HUES64 (cell line): ENCODE measurements around the gene ITGBL1.

Experiments
- H3K27ac ChIP-seq: 2 replicates; pipeline ENCODE4 v1.7.0; 2013; ENCODE audit warnings: low read depth, low read length, inconsistent platforms
- H3K27me3 ChIP-seq: 2 replicates; pipeline ENCODE4 v1.6.1; 2013; ENCODE audit warnings: mild to moderate bottlenecking, low read length; ENCODE audit not compliant: insufficient read depth
- H3K36me3 ChIP-seq: 2 replicates; pipeline ENCODE4 v1.6.1; 2013; ENCODE audit warnings: mild to moderate bottlenecking, low read length; ENCODE audit not compliant: insufficient read depth
- H3K4me1 ChIP-seq: 2 replicates; pipeline ENCODE4 v1.6.1; 2013; ENCODE audit warnings: mild to moderate bottlenecking, low read length, moderate library complexity; ENCODE audit not compliant: insufficient read depth
- H3K4me3 ChIP-seq: 2 replicates; pipeline ENCODE4 v1.5.1; 2013; ENCODE audit warnings: mild to moderate bottlenecking, low read length, moderate library complexity
- H3K9ac ChIP-seq: 2 replicates; pipeline ENCODE4 v1.6.1; 2013; ENCODE audit warnings: mild to moderate bottlenecking, low read depth, low read length
- H3K9me3 ChIP-seq: 2 replicates; pipeline ENCODE4 v1.6.1; 2013; ENCODE audit warnings: low read depth, low read length; ENCODE audit not compliant: insufficient read depth
- WGBS: fragments of 150-250, 120-280 bp; methylation state at CpG from one replicate; pipeline ENCODE4 v1.1.7; 2013; ENCODE audit warnings: missing lambda C conversion rate; 5-methylcytosine and 5-hydroxymethylcytosine counted together

ITGBL1 gene

DNA sequence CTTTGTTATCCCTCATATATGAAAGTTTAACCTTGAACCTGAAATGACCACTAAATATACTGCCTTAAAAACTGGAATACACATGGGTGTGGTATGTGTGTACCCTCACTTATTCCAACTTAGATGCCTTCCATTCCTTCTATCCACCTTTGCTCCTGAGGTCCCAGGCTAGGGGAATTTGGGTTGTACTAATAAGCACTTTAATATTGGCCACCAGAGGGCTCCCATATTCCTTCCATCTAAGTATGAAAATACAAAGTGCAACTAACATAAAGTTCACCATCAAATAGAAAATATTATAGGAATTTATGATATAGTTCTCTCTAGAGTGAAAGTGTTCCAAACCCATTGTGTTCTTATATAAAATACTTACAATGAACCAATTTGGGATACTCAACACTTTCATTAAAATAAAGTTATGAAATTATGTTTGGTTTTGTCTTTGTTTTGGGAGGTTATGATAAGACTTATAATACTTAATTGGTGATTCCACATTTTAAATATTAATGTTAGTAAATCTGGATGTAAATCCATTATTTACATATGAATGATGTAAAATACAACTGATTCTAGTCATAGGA is 62.3 kb downstream of the ITGBL1 start:
- Histone ChIP-seq H3K27ac (no peak overlapping the region), H3K9ac (no peak overlapping the region), H3K4me1 (peaks cover 20% of the 10 kb centered on the region), H3K27me3 (no peaks in the 10 kb centered on the region), H3K36me3 (no peaks in the 10 kb centered on the region), H3K9me3 (no peaks in the 10 kb centered on the region), H3K4me3 (no peak overlapping the region)

GRCh38 chr13:101515504-101515903 is 63.0 kb downstream of the ITGBL1 start:
- 96% methylated on average over 3 of the region's 3 CpGs for WGBS
- no peak overlapping the region for H3K9ac ChIP-seq
- no peaks in the 10 kb centered on the region for H3K9me3 ChIP-seq
- no peak overlapping the region for H3K27ac ChIP-seq
- no peaks in the 10 kb centered on the region for H3K36me3 ChIP-seq
- H3K4me3 ChIP-seq = no peak overlapping the region
- H3K27me3 ChIP-seq = no peaks in the 10 kb centered on the region
- H3K4me1 ChIP-seq = peaks cover 20% of the 10 kb centered on the region

DNA sequence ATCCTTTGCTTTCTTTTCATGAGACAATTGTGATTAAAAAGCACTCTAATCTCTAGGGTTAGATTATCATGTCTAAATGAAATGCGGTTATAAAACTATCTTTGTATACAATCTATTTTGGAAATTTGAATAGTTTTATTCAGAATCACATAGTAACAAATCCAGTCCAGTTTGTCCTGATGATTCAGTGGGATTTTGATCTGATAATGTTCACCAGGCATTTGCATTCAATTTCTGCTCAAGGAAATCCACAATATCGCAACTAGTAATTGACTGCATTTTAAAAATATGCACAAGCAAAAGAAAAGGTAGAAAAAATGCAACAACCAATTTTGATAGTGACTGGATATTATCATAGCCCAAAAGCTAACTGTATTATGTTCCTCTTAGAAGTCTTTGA is 63.8 kb downstream of the ITGBL1 start:
- Histone ChIP-seq H3K9ac (no peak overlapping the region), H3K36me3 (no peaks in the 10 kb centered on the region), H3K4me3 (no peak overlapping the region), H3K27ac (no peak overlapping the region), H3K27me3 (no peaks in the 10 kb centered on the region), H3K9me3 (no peaks in the 10 kb centered on the region), H3K4me1 (peaks cover 20% of the 10 kb centered on the region)
- WGBS = no CpG with 5 or more reads among the region's 2 CpGs

DNA sequence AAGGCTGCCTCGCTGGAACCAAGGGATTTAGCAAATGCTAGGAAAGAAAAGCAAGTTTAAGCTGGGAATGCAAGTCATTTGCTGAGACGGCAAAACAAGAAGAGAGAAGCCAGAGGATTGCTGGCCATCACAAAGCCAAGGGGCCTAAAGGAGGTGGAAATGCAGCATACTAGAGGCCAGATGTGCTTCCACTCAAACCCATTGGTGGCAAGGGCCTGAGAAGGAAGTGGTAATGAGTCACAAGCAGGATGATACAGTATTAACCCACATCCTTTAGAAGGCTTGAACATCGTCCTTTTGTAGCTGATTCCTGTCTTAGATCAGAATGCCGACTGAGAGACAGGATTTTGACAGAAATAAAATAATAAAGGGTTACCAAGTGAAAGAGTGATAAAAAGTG is 68.2 kb downstream of the ITGBL1 start:
- Histone ChIP-seq H3K27ac (no peak overlapping the region), H3K4me1 (peaks cover 9% of the 10 kb centered on the region; the same call in 1 of the 2 replicates), H3K27me3 (no peaks in the 10 kb centered on the region), H3K9ac (no peak overlapping the region), H3K9me3 (no peaks in the 10 kb centered on the region), H3K4me3 (no peak overlapping the region), H3K36me3 (no peaks in the 10 kb centered on the region)
- 83% methylated on average over 4 of the region's 4 CpGs for WGBS

- 83% methylated on average over 6 of the region's 6 CpGs for WGBS
- H3K36me3 ChIP-seq = no peaks in the 10 kb centered on the region
- no peak overlapping the region for H3K9ac ChIP-seq
- H3K27me3 ChIP-seq = no peaks in the 10 kb centered on the region
- H3K27ac ChIP-seq = no peak overlapping the region
- H3K9me3 ChIP-seq = no peaks in the 10 kb centered on the region
- no peak overlapping the region for H3K4me3 ChIP-seq
- H3K4me1 ChIP-seq = peaks cover 9% of the 10 kb centered on the region; the same call in 1 of the 2 replicates
These were observed 68.9 kb downstream of the ITGBL1 start for GRCh38 chr13:101521371-101521770.

DNA sequence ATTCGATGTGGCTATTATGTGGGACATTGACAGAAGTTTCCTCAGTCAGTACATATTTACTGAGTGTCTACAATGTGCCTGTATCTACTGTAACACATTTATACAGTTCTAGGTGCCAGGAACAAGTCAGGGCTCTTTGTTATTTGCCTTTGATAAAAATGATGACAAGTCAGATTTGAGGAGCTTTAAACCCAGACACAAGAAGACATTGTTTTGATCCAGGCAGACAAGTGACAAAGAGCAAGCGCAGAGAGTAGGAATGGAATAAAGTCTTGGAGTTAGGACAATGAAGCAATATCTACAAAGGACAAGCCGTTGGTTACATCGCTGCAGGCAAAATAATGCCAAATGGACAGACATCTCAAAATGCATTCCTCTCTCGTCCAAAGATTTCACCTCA is 70.1 kb downstream of the ITGBL1 start:
- 94% methylated on average over 5 of the region's 5 CpGs for WGBS
- no peaks in the 10 kb centered on the region for H3K9me3 ChIP-seq
- no peaks in the 10 kb centered on the region for H3K36me3 ChIP-seq
- H3K9ac ChIP-seq = no peak overlapping the region
- no peak overlapping the region for H3K27ac ChIP-seq
- H3K27me3 ChIP-seq = no peaks in the 10 kb centered on the region
- H3K4me3 ChIP-seq = no peak overlapping the region
- peaks cover 4% of the 10 kb centered on the region; the same call in 1 of the 2 replicates for H3K4me1 ChIP-seq

DNA sequence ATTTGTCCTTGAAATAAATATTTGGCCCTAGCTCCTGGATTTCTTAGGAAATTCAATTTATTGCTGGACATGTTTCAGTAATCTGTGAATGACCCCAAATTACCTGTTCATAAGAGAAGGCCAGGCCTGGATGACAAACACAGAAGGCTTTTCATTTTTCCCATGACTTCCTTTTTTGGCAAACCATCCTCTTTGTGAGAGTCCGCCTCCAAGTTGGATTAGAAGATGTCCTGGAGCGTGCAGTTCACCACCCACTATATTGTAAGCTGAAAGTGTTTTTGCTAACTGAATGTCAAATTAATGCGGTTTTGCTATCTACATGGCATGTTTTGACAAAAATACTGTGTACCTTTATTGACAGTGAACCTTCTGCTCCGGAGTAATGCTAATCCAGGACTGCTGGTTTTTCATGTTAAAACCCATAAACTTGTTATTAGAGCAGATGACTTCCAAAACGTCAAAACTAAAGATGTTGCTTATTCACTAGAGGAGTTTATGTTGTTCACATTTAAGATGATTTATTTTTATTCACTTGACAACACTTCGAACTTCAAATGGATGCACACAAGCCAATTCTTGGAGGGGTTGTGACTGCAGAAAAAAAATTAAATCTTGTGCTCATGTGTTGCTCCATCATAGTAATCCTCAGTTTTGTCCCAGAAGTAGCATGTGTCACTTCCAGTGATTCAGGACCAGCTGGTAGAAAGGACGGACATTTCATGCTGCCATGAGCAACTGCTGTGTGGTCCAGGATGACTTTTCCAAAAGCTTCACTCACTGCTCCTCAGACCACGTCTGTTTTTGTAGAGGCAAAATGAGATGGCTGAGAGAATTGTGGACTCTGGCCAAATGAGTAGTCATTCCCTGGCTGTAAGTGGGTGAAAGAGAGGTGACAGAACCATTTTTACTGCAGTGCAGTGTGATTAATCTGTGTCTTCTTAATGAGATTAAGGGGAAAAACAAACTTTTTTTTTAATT is 71.0 kb downstream of the ITGBL1 start:
- Histone ChIP-seq H3K9me3 (no peaks in the 10 kb centered on the region), H3K27ac (no peak overlapping the region), H3K27me3 (no peaks in the 10 kb centered on the region), H3K9ac (no peak overlapping the region), H3K4me3 (no peak overlapping the region), H3K4me1 (no peaks in the 10 kb centered on the region), H3K36me3 (no peaks in the 10 kb centered on the region)
- 89% methylated on average over 7 of the region's 8 CpGs for WGBS

DNA sequence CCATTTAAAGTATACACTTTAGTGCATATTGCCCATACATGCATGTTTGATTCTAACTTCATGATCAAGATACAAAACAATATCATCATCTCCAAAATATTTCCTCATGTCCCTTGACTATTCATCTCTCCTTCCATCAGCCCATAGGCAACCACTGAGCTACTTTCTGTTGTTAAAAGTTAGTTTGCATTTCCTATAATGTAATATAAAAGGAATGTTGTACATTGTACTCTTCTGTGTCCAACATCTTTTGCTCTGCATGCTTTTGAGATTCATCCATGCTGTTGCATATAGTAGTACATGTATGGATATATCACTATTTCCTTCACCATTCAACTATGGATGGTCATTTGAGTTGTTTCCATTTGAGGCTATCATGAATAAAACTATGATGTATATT is 74.7 kb downstream of the ITGBL1 start:
- no peak overlapping the region for H3K4me3 ChIP-seq
- no peaks in the 10 kb centered on the region for H3K4me1 ChIP-seq
- no peaks in the 10 kb centered on the region for H3K27me3 ChIP-seq
- no peaks in the 10 kb centered on the region for H3K36me3 ChIP-seq
- H3K9me3 ChIP-seq = no peaks in the 10 kb centered on the region
- no peak overlapping the region for H3K9ac ChIP-seq
- H3K27ac ChIP-seq = no peak overlapping the region

DNA sequence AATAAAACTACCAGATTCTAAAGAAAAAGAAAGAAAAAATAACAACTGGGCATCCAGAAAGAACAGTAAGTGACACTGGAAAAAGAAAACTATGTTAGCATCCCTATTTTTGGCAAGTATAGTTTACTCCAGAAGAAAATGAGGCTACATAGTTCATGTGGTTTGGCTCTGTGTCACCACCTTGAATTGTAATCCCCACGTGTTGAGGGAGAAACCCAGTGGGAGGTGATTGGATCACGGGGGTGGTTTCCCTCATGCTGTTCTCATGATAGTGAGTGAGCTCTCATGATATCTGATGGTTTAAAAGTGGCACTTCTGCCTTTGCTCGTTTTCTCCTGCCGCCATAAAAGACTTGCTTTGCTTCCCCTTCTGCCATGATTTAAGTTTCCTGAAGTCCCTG is 76.9 kb downstream of the ITGBL1 start:
- Histone ChIP-seq H3K9ac (no peak overlapping the region), H3K4me3 (no peak overlapping the region), H3K36me3 (no peaks in the 10 kb centered on the region), H3K27ac (no peak overlapping the region), H3K27me3 (no peaks in the 10 kb centered on the region), H3K4me1 (no peaks in the 10 kb centered on the region), H3K9me3 (no peaks in the 10 kb centered on the region)
- 69% methylated on average over 4 of the region's 4 CpGs for WGBS

- Histone ChIP-seq H3K4me1 (no peaks in the 10 kb centered on the region), H3K27me3 (no peaks in the 10 kb centered on the region), H3K9ac (no peak overlapping the region), H3K27ac (no peak overlapping the region), H3K36me3 (no peaks in the 10 kb centered on the region), H3K9me3 (no peaks in the 10 kb centered on the region), H3K4me3 (no peak overlapping the region)
These were observed 77.8 kb downstream of the ITGBL1 start for GRCh38 chr13:101530293-101530692.

GRCh38 chr13:101535192-101535746 is 82.8 kb downstream of the ITGBL1 start:
- Histone ChIP-seq H3K9ac (no peak overlapping the region), H3K36me3 (no peaks in the 10 kb centered on the region), H3K4me3 (no peak overlapping the region), H3K9me3 (no peaks in the 10 kb centered on the region), H3K4me1 (no peaks in the 10 kb centered on the region), H3K27ac (no peak overlapping the region), H3K27me3 (no peaks in the 10 kb centered on the region)
- WGBS = 96% methylated on average over 1 of the region's 1 CpG
